Vagina (tissue), 2 donors: Measurements from ENCODE around the gene TAB2.

ENCODE experiments used
- POLR2A ChIP-seq, 2 donors: fragments of 450-650 bp; IDR thresholded peaks; one replicate each; pipeline ENCODE4 v1.6.1; 2017; ENCODE audit warnings: antibody characterized with exemption in 2 of 2, mild to moderate bottlenecking in 2 of 2, moderate library complexity in 2 of 2
- POLR2AphosphoS5 ChIP-seq, 2 donors: sonication (generic); formaldehyde crosslinking; IDR thresholded peaks; one replicate each; pipeline ENCODE4 v1.9.0; 2017; ENCODE audit warnings: antibody characterized with exemption in 2 of 2, mild to moderate bottlenecking in 2 of 2, low read depth in 1 of 2; ENCODE audit not compliant: insufficient read depth in 1 of 2
- TF ChIP-seq, protein P1 (sequence below), 3 experiments: fragments of 450-650 bp in 2 of 3; fragments of 200-600 bp in 1 of 3; sonication (generic) in 1 of 3; IDR thresholded peaks; one replicate each; pipeline ENCODE4 v1.5.1; 2017 to 2019; ENCODE audit warnings: antibody characterized with exemption in 3 of 3, mild to moderate bottlenecking in 2 of 3, moderate library complexity in 2 of 3

DNA sequence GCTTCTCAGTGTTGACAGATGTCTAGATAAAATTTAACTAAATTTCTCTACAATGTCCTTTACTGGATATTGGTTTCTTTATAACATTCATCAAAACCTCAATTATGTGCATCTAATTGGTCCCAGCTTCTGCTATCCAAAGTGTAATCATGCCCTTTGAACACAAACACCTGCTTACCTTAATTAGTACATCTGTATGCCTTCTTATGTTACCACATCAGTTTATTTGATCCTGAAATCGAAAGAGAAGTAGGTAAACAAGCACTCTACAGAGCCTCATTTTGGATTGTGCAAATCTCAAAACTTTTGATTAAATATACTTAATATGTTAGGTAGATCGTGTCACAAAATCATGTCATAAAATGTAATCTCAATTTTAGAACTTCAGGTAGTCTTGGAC, 36.5 kb downstream of the TAB2 start:
- TF ChIP-seq, protein P1, sequence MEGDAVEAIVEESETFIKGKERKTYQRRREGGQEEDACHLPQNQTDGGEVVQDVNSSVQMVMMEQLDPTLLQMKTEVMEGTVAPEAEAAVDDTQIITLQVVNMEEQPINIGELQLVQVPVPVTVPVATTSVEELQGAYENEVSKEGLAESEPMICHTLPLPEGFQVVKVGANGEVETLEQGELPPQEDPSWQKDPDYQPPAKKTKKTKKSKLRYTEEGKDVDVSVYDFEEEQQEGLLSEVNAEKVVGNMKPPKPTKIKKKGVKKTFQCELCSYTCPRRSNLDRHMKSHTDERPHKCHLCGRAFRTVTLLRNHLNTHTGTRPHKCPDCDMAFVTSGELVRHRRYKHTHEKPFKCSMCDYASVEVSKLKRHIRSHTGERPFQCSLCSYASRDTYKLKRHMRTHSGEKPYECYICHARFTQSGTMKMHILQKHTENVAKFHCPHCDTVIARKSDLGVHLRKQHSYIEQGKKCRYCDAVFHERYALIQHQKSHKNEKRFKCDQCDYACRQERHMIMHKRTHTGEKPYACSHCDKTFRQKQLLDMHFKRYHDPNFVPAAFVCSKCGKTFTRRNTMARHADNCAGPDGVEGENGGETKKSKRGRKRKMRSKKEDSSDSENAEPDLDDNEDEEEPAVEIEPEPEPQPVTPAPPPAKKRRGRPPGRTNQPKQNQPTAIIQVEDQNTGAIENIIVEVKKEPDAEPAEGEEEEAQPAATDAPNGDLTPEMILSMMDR (IDR thresholded peaks at IDR 0.05), result no peak
- TF ChIP-seq POLR2A (IDR thresholded peaks at IDR 0.05) (no peak), POLR2AphosphoS5 (IDR thresholded peaks at IDR 0.05; ENCODE audit: insufficient read depth in 1 of 2, low read depth in 1 of 2) (no peak)
